Measurements from ENCODE around the gene TMEM266. TPM values are rescaled to one million over a fixed set of nuclear protein-coding genes. Genes with fewer than 3 reads are reported as not detected.

TMEM266 gene
- total and polyA plus RNA-seq, 3 donors from 2014 or later: 4.2 to 12.4 (median 6.0) TPM

DNA sequence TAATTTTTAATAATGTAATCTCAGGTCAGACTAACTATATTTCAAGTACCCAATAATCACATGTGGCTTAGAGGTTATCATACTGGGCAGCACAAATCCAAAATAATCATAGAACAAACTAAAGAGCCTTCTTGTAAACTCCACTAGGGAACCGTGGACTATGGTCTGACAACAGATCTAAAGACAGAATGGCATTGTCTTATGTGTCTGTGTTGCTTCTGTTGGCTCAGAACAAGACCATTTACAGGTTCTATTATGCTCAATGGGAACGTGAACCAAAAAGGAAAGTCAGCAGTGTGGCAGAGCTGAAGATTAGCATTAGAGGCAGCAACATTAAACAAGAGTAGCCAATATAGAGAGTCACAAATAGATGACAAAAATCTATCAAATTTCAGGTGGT is 176.6 kb downstream of the TMEM266 start:
- no peak for DNase-seq
- Histone ChIP-seq H3K9me3 (no peaks in the 10 kb centered on the region), H3K27me3 (no peaks in the 10 kb centered on the region), H3K27ac (no peak overlapping the region), H3K4me1 (no peaks in the 10 kb centered on the region), H3K4me3 (no peak overlapping the region), H3K36me3 (ENCODE audit: low read depth, missing control alignments) (no peaks in the 10 kb centered on the region)
- TF ChIP-seq POLR2A (IDR thresholded peaks at IDR 0.05): no peak
- intact Hi-C loops (cut with DNase I; ENCODE audit: low total_unique reads): no loop called here
- 82 to 87% methylated on average over 2 of the region's 2 CpGs for WGBS, 2 donors

- DNase-seq: no peak
- Histone ChIP-seq H3K4me3 (no peak overlapping the region), H3K9me3 (no peaks in the 10 kb centered on the region), H3K27me3 (no peaks in the 10 kb centered on the region), H3K36me3 (ENCODE audit: low read depth, missing control alignments) (no peaks in the 10 kb centered on the region), H3K4me1 (no peaks in the 10 kb centered on the region), H3K27ac (no peak overlapping the region)
- 53 to 58% methylated on average over 1 of the region's 1 CpG for WGBS, 2 donors
- TF ChIP-seq CTCF (IDR thresholded peaks at IDR 0.05): no peak
- TF ChIP-seq POLR2A (IDR thresholded peaks at IDR 0.05): no peak
- intact Hi-C loops (cut with DNase I; ENCODE audit: low total_unique reads): no loop called here
Measured at GRCh38 chr15:76239786-76240185, 180.0 kb downstream of the TMEM266 start.

GRCh38 chr15:76245072-76245610 is 185.4 kb downstream of the TMEM266 start:
- intact Hi-C loops (cut with DNase I; ENCODE audit: low total_unique reads): no loop called here
- Histone ChIP-seq H3K36me3 (ENCODE audit: low read depth, missing control alignments) (no peaks in the 10 kb centered on the region), H3K4me3 (no peak overlapping the region), H3K27me3 (no peaks in the 10 kb centered on the region), H3K27ac (no peak overlapping the region), H3K9me3 (no peaks in the 10 kb centered on the region), H3K4me1 (no peaks in the 10 kb centered on the region)
- WGBS, 2 donors: 86 to 94% methylated on average over 1 of the region's 1 CpG
- no peak for DNase-seq
- TF ChIP-seq POLR2A (IDR thresholded peaks at IDR 0.05) (no peak), CTCF (IDR thresholded peaks at IDR 0.05) (no peak)

DNA sequence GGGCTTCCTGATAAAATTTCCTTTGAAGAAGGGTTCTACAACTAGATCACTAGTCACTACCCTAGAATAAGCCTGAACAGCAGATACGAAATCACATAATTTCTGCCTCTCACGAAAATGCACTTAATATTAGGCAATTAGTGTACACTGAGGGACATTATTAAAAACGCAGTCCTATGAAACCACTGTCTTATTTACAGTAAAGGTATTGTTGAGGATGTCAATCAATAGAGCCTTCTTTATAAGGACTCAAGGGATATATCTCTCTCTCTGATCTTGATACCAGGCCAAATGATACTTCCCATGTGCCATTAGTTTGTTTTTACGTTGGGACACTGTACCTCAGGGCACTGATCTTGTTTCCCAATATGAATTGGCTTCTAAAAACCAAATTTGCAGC is 191.9 kb downstream of the TMEM266 start:
- 91 to 97% methylated on average over 4 of the region's 4 CpGs for WGBS, 2 donors
- Histone ChIP-seq H3K4me3 (no peak overlapping the region), H3K27ac (no peak overlapping the region), H3K27me3 (no peaks in the 10 kb centered on the region), H3K9me3 (no peaks in the 10 kb centered on the region), H3K4me1 (no peaks in the 10 kb centered on the region), H3K36me3 (ENCODE audit: low read depth, missing control alignments) (no peaks in the 10 kb centered on the region)
- intact Hi-C loops (cut with DNase I; ENCODE audit: low total_unique reads): no loop called here
- no peak for TF ChIP-seq POLR2A (IDR thresholded peaks at IDR 0.05)
- TF ChIP-seq CTCF (IDR thresholded peaks at IDR 0.05): no peak
- no peak for DNase-seq

DNA sequence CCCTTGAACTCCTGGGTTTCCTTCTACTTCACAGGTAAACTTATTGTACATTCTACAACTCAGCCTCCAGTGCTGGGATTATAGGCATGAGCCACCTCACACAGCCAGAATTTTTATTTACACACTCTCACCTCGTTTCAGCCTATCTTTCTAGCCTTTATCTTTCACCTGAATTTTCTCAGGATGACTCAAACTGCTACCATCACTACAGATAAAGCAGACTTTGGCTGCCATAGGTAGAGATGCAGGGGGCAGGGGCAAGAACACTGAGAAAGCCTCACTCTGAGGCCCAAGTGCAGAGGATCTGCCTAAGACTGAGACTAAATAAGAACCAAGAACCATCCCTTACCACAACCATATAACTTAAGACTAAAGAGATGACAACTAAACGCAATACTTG is 192.5 kb downstream of the TMEM266 start:
- H3K36me3 ChIP-seq (ENCODE audit: low read depth, missing control alignments): no peaks in the 10 kb centered on the region
- H3K27me3 ChIP-seq: no peaks in the 10 kb centered on the region
- no peaks in the 10 kb centered on the region for H3K9me3 ChIP-seq
- no peak overlapping the region for H3K27ac ChIP-seq
- DNase-seq: no peak
- no peaks in the 10 kb centered on the region for H3K4me1 ChIP-seq
- no peak overlapping the region for H3K4me3 ChIP-seq
- 86 to 93% methylated on average over 2 of the region's 2 CpGs for WGBS, 2 donors
- TF ChIP-seq POLR2A (IDR thresholded peaks at IDR 0.05) (no peak), CTCF (IDR thresholded peaks at IDR 0.05) (no peak)
- intact Hi-C loops (cut with DNase I; ENCODE audit: low total_unique reads): no loop called here

Data from testis (tissue), 3 donors.